Calu3 (cell line): Measurements from ENCODE around the gene DMPK. TPM values are rescaled to one million over a fixed set of nuclear protein-coding genes. Genes with fewer than 3 reads are reported as not detected.

Source experiments
- BruUV-seq: library from RNA; stranded (reverse); fragments of 400-500 nt; replicated peaks from 2 replicates; lab custom pipeline; 2021; lab: Mats Ljungman, UMichigan
- CTCF ChIA-PET: fragments of 300-600 bp; sonication (Branson Sonifier 250); formaldehyde crosslinking; loops from one replicate; lab custom pipeline; 2022; ENCODE audit warnings: antibody characterized with exemption; lab: Charles Lee
- DNase-seq: peaks from one replicate; pipeline ENCODE4 v3.0.0; 2022
- H3K27ac Mint-ChIP-seq: one replicate; pipeline ENCODE4 v1.8.0; 2022; ENCODE audit warnings: mixed read lengths; ENCODE audit not compliant: unreplicated experiment
- H3K27me3 Mint-ChIP-seq: one replicate; pipeline ENCODE4 v1.8.0; 2022; ENCODE audit warnings: mixed read lengths; ENCODE audit not compliant: unreplicated experiment
- H3K36me3 Mint-ChIP-seq: one replicate; pipeline ENCODE4 v1.8.0; 2022; ENCODE audit warnings: mild to moderate bottlenecking, moderate library complexity, mixed read lengths; ENCODE audit not compliant: insufficient read depth, unreplicated experiment
- H3K4me1 Mint-ChIP-seq: one replicate; pipeline ENCODE4 v1.8.0; 2022; ENCODE audit warnings: mild to moderate bottlenecking, low read depth, mixed read lengths; ENCODE audit not compliant: unreplicated experiment
- H3K4me3 Mint-ChIP-seq: one replicate; pipeline ENCODE4 v1.8.0; 2022; ENCODE audit warnings: mild to moderate bottlenecking, low read depth, moderate library complexity, mixed read lengths; ENCODE audit not compliant: unreplicated experiment
- H3K9me3 Mint-ChIP-seq: one replicate; pipeline ENCODE4 v1.8.0; 2022; ENCODE audit warnings: low read depth, mixed read lengths; ENCODE audit not compliant: unreplicated experiment
- intact Hi-C: fragments of 100-400 bp; cut with micrococcal nuclease; formaldehyde crosslinking; loops from one replicate; pipeline ENCODE4 v1.10.0; 2022; ENCODE audit not compliant: unreplicated experiment
- total RNA-seq: library from RNA; stranded (reverse); gene quantifications from 2 replicates; pipeline ENCODE4 v1.2.3, GENCODE V29; 2022
- TF ChIP-seq, protein P1 (sequence below): fragments of 200-600 bp; IDR thresholded peaks from one replicate; pipeline ENCODE4 v1.8.0; 2022; ENCODE audit warnings: antibody characterized with exemption; ENCODE audit not compliant: unreplicated experiment

DMPK gene
- total RNA-seq, 1 experiment from 2014 or later = 70.8 TPM

DNA sequence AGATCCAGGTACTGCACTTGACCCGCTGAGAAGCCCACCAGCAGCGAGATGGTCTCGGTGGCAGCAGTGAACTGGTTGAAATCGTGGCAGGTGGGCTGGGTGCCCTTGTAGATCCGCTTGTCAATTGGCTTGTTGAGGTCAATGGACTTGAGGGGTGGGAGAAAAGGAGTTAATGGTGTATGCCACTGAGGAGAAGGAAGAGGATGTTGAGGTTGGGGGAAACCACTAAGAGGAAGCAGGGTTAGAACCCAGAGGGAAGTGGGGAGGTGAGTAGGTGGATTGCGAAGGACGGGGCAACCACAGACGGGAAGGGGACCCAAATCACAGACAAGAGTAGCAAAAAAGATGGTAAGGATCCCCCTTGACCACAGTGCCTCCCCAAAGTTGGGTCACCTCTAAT lies 8.7 kb upstream of the DMPK start:
- intact Hi-C loops = no loop called here
- Mint-ChIP-seq H3K9me3 (no peaks in the 10 kb centered on the region), H3K27me3 (peaks cover 22% of the 10 kb centered on the region), H3K4me1 (peaks cover 33% of the 10 kb centered on the region), H3K36me3 (peaks cover 61% of the 10 kb centered on the region), H3K27ac (peak overlapping the region; percentile 57), H3K4me3 (peak overlapping the region; percentile 93)
- BruUV-seq = no TSS peak
- CTCF ChIA-PET = no interaction called here
- DNase-seq = no peak
- TF ChIP-seq, protein P1, sequence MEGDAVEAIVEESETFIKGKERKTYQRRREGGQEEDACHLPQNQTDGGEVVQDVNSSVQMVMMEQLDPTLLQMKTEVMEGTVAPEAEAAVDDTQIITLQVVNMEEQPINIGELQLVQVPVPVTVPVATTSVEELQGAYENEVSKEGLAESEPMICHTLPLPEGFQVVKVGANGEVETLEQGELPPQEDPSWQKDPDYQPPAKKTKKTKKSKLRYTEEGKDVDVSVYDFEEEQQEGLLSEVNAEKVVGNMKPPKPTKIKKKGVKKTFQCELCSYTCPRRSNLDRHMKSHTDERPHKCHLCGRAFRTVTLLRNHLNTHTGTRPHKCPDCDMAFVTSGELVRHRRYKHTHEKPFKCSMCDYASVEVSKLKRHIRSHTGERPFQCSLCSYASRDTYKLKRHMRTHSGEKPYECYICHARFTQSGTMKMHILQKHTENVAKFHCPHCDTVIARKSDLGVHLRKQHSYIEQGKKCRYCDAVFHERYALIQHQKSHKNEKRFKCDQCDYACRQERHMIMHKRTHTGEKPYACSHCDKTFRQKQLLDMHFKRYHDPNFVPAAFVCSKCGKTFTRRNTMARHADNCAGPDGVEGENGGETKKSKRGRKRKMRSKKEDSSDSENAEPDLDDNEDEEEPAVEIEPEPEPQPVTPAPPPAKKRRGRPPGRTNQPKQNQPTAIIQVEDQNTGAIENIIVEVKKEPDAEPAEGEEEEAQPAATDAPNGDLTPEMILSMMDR = no peak

DNA sequence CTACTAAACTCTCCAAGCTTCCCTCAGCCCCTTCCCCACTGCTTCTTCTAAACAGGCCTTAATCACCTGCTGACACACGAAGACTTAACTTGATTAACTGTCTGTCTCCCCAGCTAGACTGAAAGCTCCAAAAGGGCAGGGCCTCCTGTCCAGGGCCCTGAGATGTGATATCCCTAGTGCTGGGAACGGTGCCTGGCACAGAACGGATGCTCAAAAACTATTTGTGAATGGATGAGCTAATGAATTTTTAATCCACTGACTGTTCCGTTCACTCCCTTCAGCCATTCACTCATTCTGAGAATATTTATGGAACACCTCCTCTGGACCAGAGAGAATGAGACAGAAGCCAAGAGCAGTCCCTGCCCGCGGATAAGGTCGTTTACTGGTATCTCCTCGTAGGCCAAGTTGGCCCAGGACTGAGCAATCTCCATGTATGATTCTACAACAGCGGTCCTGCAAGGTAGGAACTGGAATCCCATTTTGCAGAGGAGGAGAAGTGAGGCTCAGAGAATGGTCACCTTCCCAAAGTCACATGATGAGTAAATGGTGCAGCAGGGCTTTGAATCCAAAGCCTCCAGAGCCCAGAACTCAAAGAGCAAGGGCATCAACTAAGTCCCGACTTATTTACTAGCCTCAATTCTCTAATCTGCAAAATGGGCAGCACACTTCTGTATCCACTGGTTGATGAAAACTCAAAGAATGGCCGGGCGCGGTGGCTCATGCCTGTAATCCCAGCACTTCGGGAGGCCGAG lies 6.9 kb upstream of the DMPK start:
- no TSS peak for BruUV-seq
- H3K4me3 Mint-ChIP-seq = no peak overlapping the region
- H3K27ac Mint-ChIP-seq = no peak overlapping the region
- TF ChIP-seq, protein P1 = no peak
- peaks cover 33% of the 10 kb centered on the region for H3K4me1 Mint-ChIP-seq
- no peak for DNase-seq
- peaks cover 5% of the 10 kb centered on the region for H3K27me3 Mint-ChIP-seq
- CTCF ChIA-PET = interaction anchor here (0.7 kb wide), 1 partner anchor 337 kb away, joined by 4 read pairs; no protein-coding TSS in a partner anchor
- peaks cover 68% of the 10 kb centered on the region for H3K36me3 Mint-ChIP-seq
- H3K9me3 Mint-ChIP-seq = no peaks in the 10 kb centered on the region
- intact Hi-C loops = no loop called here

DNA sequence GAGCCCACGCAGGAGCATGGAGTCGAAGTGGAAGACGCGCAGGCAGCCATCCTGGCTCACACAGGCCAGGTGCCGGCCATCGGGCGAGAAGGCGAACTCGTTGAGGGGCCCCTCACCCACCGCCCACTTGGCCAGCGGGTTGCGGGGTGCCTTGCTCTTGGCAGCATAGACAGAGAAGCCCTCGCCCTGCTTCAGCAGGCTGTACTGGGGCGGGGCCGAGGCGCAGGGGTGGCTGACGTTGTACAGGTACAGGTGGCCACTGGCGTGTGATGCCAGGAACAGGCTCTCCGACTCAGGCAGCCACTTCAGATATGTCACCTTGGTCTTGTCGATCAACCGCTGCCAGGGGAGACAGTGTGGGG lies 4.2 kb upstream of the DMPK start:
- CTCF ChIA-PET = no interaction called here
- intact Hi-C loops = no loop called here
- Mint-ChIP-seq H3K27me3 (no peaks in the 10 kb centered on the region), H3K4me1 (peaks cover 19% of the 10 kb centered on the region), H3K36me3 (peaks cover 66% of the 10 kb centered on the region), H3K9me3 (no peaks in the 10 kb centered on the region), H3K27ac (no peak overlapping the region), H3K4me3 (no peak overlapping the region)
- no peak for DNase-seq
- no TSS peak for BruUV-seq
- TF ChIP-seq, protein P1 = no peak

DNA sequence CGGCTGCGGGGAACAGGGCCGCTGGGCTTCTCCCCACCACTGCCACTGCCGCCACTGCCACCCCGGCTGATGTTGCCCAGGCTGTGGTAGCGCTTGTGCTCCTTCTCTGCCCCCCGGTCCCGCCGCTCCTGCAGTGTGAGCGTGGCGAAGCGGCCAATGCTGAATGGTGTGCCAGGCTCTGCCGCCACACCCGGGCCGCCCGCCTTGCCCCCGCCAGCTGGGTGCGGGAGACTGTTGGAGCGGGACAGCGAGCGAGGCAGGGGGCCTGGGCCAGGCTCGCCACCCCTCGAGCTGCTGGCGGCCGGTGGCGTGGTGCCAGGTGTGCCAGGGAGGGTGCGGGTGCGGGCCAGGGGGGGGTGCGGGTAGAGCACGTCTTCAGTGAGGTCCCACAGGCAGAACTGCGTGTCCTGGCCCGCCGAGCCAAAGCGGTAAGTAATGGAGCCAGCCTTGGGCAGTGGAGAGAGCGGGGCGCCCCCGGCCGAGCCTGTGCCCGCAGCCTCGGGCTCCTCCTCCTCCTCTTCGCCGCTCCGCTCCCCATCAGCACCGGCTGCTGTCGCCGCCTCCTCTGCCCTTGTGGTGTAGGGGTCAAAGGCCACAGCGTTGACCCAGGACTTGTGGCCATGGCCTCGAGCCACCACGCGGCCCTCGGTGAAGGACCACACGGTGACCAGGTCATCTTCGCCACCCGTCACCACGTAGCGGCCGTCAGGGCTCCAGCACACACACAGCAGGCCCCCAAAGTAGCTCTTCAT lies 3.7 kb upstream of the DMPK start:
- H3K27ac Mint-ChIP-seq = no peak overlapping the region
- H3K4me3 Mint-ChIP-seq = no peak overlapping the region
- no peak for DNase-seq
- H3K4me1 Mint-ChIP-seq = peaks cover 19% of the 10 kb centered on the region
- peaks cover 61% of the 10 kb centered on the region for H3K36me3 Mint-ChIP-seq
- BruUV-seq = no TSS peak
- TF ChIP-seq, protein P1 = no peak
- H3K9me3 Mint-ChIP-seq = no peaks in the 10 kb centered on the region
- H3K27me3 Mint-ChIP-seq = no peaks in the 10 kb centered on the region
- CTCF ChIA-PET = no interaction called here
- intact Hi-C loops = no loop called here
